HG03280 (cell line): ENCODE results near the gene YBX2.
A peak's percentile ranks its signal among the peaks of the same experiment; 100 is the strongest.

Experiments
- ATAC-seq: cut with Tn5 transposase; IDR thresholded peaks from one replicate; pipeline ENCODE4 v1.9.1; 2021; ENCODE audit warnings: mild to moderate bottlenecking, moderate library complexity; ENCODE audit not compliant: unreplicated experiment

Gene YBX2

GRCh38 chr17:7304179-7304578 is 9.7 kb upstream of the YBX2 start:
- ATAC-seq, result no peak

GRCh38 chr17:7296189-7296861 is 1.9 kb upstream of the YBX2 start:
- no peak for ATAC-seq

GRCh38 chr17:7295230-7296180 is 1.1 kb upstream of the YBX2 start:
- ATAC-seq, result no peak

GRCh38 chr17:7293816-7294613 is 424 bp downstream of the YBX2 start:
- ATAC-seq, result no peak

- ATAC-seq, result no peak
These were observed 1.3 kb downstream of the YBX2 start for GRCh38 chr17:7293159-7293558.

GRCh38 chr17:7292729-7293128 is 1.7 kb downstream of the YBX2 start:
- ATAC-seq, result no peak

GRCh38 chr17:7292194-7292593 is 2.2 kb downstream of the YBX2 start:
- no peak for ATAC-seq

GRCh38 chr17:7290685-7291084 is 3.8 kb downstream of the YBX2 start:
- ATAC-seq, result no peak

GRCh38 chr17:7290166-7290565 is 4.3 kb downstream of the YBX2 start:
- no peak for ATAC-seq

GRCh38 chr17:7289256-7290032 is 5.0 kb downstream of the YBX2 start:
- ATAC-seq, result no peak

GRCh38 chr17:7285679-7286078 is 8.8 kb downstream of the YBX2 start:
- ATAC-seq, result no peak

- no peak for ATAC-seq
These were observed 9.5 kb downstream of the YBX2 start for GRCh38 chr17:7284911-7285310.

- no peak for ATAC-seq
These were observed 10.8 kb downstream of the YBX2 start for GRCh38 chr17:7283471-7284216.

- ATAC-seq, result no peak
These were observed 11.6 kb downstream of the YBX2 start for GRCh38 chr17:7282752-7283321.

GRCh38 chr17:7281953-7282751 is 12.3 kb downstream of the YBX2 start:
- no peak for ATAC-seq

GRCh38 chr17:7281074-7281952 is 13.1 kb downstream of the YBX2 start, which contains the start of gene SLC2A4:
Gene SLC2A4 (plus strand): TSS chr17:7281718. CDS start chr17:7281935, 217 bp downstream.
- ATAC-seq, result peak; percentile 58

GRCh38 chr17:7280519-7281073 is 13.8 kb downstream of the YBX2 start:
- no peak for ATAC-seq
